GM19467 (cell line): Measurements from ENCODE around the gene MAP2K7.
"Not testable (repeated sequence)": the region's sequence is repeated elsewhere in the genome, so short reads cannot be mapped to it uniquely, and the experiment has no call there.

Source experiments
- ATAC-seq: cut with Tn5 transposase; IDR thresholded peaks from one replicate; pipeline ENCODE4 v1.9.1; 2021; ENCODE audit warnings: mild to moderate bottlenecking, moderate library complexity; ENCODE audit not compliant: unreplicated experiment

The MAP2K7 gene

GRCh38 chr19:7883105-7883504 lies 20.6 kb upstream of the MAP2K7 start:
- no peak for ATAC-seq

DNA sequence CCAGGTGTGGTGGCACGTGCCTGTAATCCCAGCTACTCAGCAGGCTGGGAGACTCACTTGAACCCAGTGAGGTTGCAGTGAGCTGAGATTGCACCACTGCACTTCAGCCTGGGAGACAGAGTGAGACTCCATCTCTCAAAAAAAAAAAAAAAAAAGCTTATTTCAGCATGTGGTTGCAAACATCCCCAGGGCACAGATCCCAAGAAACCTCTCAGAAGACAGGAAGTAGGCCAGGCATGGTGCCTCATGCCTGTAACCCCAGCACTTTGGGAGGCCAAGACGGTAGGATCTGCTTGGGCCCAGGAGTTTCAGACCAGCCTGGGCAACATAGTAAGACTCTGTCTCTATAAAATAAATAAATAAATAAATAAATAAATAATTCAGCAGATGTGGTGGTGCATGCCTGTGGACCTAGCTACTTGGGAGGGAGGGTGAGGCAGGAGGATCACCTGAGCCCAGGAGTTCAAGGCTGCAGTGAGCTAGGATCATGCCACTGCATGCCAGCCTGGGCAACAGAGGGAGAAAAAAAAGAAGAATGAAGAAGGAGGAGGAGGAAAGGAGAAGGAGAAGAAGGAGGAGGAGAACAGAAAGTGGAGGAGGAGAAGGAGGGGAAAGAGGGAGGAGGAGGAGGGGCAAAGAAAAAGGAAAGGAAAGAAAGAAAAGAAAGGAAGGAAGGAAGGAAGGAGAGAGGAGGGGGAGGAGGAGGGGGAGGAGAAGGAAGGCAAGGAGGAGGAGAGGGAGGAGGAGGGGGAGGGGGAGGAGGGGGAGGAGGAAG lies 19.7 kb upstream of the MAP2K7 start:
- ATAC-seq, result no peak

DNA sequence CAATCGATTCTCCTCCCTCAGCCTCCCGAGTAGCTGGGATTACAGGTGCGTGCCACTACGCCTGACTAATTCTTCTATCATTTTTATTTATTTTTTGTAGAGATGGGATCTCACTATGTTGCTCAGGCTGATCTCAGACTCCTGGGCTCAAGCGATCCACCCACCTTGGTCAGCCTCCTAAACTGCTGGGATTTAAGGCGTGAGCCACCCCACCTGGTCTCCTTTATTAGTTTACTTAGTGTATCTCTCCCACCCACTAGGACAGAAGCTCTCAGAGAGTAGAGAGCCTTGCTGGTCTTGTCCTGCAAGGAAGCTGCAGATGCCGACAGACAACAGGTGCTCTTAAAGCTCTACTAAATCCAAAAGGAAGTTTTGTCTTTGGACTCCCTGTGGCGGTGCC lies 17.9 kb upstream of the MAP2K7 start:
- ATAC-seq, result no peak

DNA sequence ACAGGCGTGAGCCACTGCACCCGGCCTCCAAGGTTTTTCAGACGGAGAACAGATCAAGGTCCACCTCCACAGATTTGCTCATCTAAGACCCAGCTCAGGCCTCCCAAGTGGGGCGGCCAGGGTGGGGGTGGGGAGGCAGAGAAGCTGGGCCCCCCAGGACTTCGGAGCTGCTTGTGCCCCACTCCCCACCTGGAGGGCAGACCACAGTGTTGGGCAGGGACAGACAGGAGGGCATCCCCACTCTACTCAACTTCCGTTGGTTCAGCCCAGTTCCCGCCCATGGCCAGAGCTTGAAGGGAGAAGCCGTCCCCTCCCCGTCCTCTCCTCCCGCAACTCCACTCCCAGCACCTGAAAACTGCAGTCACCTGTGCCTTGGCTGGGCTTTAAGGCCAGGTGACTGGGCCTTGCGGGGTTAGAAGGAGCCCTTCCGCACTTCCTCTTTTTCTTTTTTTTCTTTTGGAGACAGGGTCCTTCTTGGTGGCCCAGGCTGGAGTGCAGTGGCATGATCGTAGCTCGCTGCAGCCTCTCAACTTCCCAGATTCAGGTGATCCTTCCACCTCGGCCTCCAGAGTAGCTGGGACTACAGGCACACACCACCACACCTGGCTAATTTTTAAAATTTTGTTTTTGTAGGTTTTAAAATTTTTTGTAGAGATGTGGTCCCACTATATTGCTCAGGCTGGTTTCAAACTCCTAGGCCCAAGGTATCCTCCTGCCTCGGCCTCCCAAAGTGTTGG lies 16.1 kb upstream of the MAP2K7 start:
- no peak for ATAC-seq

DNA sequence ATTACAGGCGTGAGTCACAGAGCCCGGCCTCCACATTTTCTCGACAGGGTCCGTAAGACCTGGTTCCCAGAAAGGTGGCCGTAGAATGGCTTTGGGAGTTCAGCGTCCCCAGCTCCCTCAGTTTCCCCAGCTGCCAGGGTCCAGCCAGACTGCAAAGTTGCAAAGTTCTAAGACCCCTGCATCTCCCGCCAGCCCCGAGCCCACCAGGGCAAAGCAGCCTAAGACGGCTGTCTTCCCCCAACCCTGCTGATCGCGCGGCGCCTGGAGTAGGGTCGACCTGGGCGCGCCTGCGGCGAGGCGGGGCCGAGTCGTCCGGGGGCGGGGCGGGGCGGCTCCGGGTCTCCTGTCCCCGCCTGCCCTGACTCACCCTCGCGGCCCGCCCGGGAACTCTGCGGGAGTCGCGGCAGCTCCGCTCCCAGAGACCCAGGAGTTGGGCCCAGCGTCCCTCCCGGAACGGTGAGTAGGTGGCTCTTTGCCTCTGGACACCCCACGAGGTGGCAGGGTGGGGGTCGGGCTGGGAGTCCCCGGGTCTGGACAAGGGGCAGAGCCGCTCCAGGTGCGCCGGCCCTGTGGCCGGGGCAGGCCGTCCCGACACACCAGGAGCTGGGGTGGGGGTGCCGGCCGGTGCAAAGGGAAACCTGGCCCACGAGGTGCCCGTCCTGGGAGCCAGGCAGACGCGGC lies 15.4 kb upstream of the MAP2K7 start, which contains the start of gene LRRC8E:
TSS of gene LRRC8E (plus strand) at position 366 of the 681 bp plus-strand sequence. CDS start 7,094 bp downstream, outside the sequence.
- ATAC-seq, result no peak

DNA sequence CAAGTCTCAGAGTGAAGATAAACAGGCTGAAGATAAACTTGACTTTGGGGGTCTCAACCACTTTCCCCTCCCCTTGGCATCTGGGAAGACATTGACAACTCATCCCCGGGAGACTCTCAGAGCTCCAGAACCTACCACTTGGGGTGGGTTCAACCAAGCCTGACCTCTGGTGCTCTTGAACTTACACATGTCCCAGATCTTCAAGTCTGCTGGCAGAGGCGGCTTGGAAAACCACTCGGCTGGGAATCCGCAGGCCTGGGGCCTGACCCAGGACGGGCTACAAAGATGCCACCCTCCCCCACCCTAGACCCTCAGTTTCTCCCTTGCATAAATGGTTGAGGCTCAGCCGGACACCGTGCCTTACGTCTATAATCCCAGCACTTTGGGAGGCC lies 14.9 kb upstream of the MAP2K7 start:
- no peak for ATAC-seq

DNA sequence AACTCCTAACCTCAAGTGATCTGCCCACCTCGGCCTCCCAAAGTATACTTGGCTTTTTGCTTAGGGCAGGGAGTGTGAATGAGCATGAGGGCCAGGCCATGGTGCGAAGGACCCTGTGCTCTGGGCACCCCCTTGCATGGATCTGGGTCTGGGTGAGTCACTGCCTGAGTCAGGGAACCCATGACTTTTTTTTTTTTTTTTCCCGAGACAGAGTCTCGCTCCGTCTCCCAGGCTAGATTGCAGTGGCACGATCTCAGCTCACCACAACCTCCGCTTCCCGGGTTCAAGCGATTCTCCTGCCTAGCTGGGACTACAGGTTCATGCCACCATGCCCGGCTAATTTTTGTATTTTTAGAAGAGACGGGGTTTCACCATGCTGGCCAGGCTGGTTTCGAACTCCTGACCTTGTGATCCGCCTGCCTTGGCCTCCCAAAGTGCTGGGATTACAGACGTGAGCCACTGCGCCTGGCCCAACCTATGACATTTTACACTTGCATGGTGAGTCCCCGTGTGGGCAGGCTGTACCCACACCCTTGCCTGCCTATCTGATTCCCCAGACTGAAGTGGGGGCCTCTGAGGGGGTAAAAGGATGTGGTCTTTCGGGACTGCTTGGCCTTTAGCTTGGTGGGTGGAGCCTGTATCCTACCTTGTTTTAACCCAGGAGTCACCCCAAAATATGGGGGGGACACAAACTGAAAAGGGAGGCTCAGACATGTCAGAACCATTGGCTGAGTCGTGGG lies 10.1 kb upstream of the MAP2K7 start:
- ATAC-seq, result not testable (repeated sequence)

GRCh38 chr19:7894612-7895309 lies 8.9 kb upstream of the MAP2K7 start:
- no peak for ATAC-seq

DNA sequence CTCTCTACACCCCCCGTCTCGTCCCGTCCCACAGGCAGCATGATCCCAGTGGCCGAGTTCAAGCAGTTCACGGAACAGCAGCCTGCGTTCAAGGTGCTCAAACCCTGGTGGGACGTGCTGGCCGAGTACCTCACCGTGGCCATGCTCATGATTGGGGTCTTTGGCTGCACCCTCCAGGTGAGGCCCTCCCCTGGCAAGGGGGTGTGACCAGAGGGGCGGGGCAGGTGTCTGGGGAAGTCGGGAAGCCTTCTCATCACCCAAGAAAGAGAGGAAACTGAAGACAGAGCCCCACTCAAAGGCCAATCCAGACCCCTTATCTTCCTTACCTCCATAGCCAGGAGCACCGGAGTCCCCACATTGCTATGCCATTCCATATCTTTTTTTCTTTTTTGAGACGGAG lies 8.1 kb upstream of the MAP2K7 start:
- no peak for ATAC-seq

DNA sequence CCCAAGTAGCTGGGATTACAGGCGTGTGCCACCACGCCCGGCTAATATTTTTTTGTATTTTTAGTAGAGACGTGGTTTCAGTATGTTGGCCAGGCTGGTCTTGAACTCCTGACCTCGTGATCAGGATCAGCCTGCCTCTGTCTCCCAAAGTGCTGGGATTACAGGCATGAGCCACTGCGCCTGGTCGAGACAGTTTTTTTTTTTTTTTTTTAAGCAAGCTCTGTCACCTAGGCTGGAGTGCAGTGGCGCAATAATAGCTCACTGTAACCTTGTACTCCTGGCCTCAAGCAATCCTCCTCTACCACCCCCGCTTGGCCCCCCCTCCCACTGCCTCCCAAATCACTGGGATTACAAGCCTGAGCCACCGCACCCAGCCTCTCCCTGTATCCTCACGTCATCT lies 6.4 kb upstream of the MAP2K7 start:
- no peak for ATAC-seq

- no peak for ATAC-seq
These were observed 4.7 kb upstream of the MAP2K7 start for GRCh38 chr19:7898967-7899366.

- no peak for ATAC-seq
These were observed 3.8 kb upstream of the MAP2K7 start for GRCh38 chr19:7899751-7900378.

DNA sequence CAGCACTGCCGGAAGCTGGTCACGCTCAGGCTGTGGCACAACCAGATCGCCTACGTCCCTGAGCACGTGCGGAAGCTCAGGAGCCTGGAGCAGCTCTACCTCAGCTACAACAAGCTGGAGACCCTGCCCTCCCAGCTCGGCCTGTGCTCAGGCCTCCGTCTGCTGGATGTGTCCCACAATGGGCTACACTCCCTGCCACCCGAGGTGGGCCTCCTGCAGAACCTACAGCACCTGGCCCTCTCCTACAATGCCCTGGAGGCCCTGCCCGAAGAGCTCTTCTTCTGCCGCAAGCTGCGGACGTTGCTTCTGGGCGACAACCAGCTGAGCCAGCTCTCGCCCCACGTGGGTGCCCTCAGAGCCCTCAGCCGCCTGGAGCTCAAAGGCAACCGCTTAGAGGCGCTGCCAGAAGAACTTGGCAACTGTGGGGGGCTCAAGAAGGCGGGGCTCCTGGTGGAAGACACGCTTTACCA lies 3.2 kb upstream of the MAP2K7 start:
- no peak for ATAC-seq

DNA sequence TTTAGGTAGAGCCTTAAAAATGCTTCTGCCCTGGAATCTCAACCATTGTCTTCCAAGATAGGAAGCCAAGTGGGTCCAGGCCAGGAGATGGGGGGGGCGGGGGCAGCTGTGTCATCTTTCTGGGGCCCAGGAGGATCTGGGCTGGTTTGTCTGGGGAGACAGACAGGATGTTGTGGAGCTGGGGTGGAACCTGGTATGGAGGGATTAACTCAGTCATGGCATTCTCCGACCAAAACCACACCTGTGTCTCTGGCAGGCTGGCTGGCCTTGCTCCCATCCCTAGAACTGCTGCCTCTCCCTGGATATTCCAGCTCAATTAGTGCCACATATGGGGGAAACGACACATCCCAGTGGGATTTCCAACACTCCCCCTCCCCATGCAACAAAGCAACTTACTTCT lies 2.7 kb upstream of the MAP2K7 start:
- no peak for ATAC-seq

GRCh38 chr19:7901337-7901736 lies 2.3 kb upstream of the MAP2K7 start:
- no peak for ATAC-seq

- no peak for ATAC-seq
These were observed 857 bp upstream of the MAP2K7 start for GRCh38 chr19:7902796-7903243.

DNA sequence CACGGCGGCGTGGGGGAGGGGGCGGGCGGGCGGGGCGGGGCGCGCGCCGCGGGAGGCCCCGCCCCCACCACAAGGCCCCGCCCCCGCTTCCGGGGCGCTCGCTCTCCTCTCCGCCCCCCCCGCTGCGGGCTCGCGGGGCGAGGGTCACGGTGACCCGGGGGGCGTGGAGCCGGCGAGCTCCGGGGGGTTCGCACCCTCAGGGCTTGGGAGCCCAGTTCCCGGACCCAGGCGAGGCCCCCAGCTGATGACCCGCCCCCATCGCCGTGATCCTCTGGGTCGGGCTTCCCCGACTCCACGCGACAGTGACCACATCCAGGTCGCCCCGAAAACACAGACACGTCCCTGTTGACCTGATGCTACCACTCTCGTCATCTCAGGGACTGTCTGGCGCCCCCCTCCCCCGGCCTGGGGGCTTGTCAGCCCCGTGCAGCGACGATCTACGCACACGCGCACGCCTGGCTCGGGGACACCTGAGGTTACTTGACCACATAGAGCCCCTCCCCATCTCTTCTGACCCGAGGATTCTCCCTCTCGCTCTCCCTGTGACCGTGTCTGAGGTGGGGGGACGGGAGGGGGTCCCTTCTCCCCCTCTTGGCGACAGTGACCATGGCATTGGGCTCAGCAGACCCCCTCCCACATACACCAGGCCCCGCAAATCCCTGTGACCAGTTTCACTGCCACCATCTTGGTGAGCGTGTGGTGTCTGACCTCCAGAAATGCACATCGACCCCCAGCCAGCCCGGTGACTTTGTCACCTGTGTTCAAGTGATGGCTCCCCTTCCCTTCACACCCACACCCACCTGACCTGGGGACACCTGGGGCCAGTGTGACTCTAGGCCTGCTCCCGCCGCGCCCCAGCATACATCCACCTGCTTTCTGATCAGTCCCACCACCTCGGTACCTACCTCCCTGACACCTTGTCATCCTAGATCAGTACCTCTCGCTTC lies 670 bp downstream of the MAP2K7 start:
- peak; percentile 17 for ATAC-seq

- no peak for ATAC-seq
These were observed 1.6 kb downstream of the MAP2K7 start for GRCh38 chr19:7905268-7905667.

DNA sequence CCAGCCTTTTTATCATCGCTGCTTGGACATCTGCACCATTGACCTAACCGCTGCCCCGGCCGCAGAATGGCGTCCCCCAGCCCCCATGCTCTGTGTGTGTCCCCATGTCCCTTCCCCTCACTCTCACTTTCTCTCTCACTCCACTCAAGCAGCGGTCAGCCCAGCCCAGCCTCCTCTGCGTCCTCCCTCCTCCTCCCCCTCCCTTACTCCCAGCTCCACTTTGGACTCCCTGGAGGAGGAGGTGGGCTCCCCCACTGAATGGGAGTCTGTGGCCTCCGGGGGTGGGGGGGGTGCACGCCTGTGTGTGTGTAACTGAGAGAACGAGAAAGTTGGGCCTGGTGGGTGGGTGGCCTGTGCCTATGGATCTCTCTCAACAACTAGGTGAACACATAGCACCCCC lies 2.2 kb downstream of the MAP2K7 start:
- ATAC-seq, result no peak
